Left lung (tissue), 10 donors: Measurements from ENCODE around the gene CCDC51. TPM values are rescaled to one million over a fixed set of nuclear protein-coding genes. Genes with fewer than 3 reads are reported as not detected.
A peak's percentile ranks its signal among the peaks of the same experiment; 100 is the strongest.

ENCODE experiments used
- ATAC-seq: fragments of 200-7000 bp; cut with Tn5 transposase; one replicate; pipeline ENCODE4 v1.9.1; 2020; ENCODE audit warnings: moderate library complexity
- DNase-seq, 4 donors: peaks; one replicate each; pipeline ENCODE4 v3.0.0-alpha.2; 2013 to 2020
- H3K27ac ChIP-seq, 2 donors: fragments of 200-600 bp; sonication (generic) in 1 of 2; one replicate each; pipeline versions ENCODE4 v1.5.0 to v1.8.0; 2020 to 2021
- H3K27me3 ChIP-seq, 2 donors: fragments of 200-600 bp; sonication (generic) in 1 of 2; one replicate each; pipeline versions ENCODE4 v1.5.0 to v1.8.0; 2020 to 2021
- H3K36me3 ChIP-seq, 2 donors: fragments of 200-600 bp; sonication (generic) in 1 of 2; one replicate each; pipeline versions ENCODE4 v1.5.0 to v1.8.0; 2020 to 2021
- H3K4me1 ChIP-seq, 2 donors: fragments of 200-600 bp; one replicate each; pipeline ENCODE4 v1.8.0; 2021
- H3K4me3 ChIP-seq, 2 donors: fragments of 200-600 bp; sonication (generic) in 1 of 2; one replicate each; pipeline versions ENCODE4 v1.5.0 to v1.8.0; 2020 to 2021; ENCODE audit warnings: mild to moderate bottlenecking in 1 of 2
- H3K9me3 ChIP-seq, 2 donors: fragments of 200-600 bp; sonication (generic) in 1 of 2; one replicate each; pipeline versions ENCODE4 v1.5.0 to v1.8.0; 2020 to 2021
- CTCF ChIP-seq, 2 donors: fragments of 200-600 bp; sonication (generic) in 1 of 2; IDR thresholded peaks; one replicate each; pipeline versions ENCODE4 v1.5.0 to v1.8.0; 2021; ENCODE audit warnings: antibody characterized with exemption in 2 of 2
- intact Hi-C, 2 donors: fragments of 100-400 bp; cut with DNase I; formaldehyde crosslinking; loops; one replicate each; pipeline versions ENCODE4 v1.11.2 to v1.14.2; 2022
- polyA plus RNA-seq, 6 donors: library from polyadenylated mRNA; unstranded; fragments of 120-200 nt; gene quantifications; one replicate each; pipeline ENCODE4 v1.2.1, GENCODE V29; 2013; ENCODE audit not compliant: insufficient read length in 6 of 6
- total RNA-seq, 2 donors: library from RNA; stranded (reverse); fragmentation: NEBNext Ultra II Directional; extraction: Animal tissue kit (Norgen Biotek cat#: 25700); gene quantifications; one replicate each; pipeline ENCODE4 v1.2.1, GENCODE V29; 2021
- donor health status: DM: no; HTN: yes; CAD: no.
- donor health status: DM: no; HTN: no; CAD: no.

CCDC51 gene
- total and polyA plus RNA-seq, 8 donors: 13.4 to 16.2 (median 14.8) TPM

GRCh38 chr3:48416091-48416505, 23.8 kb downstream of the CCDC51 start:
- H3K9me3 ChIP-seq: no peaks in the 10 kb centered on the region
- H3K27ac ChIP-seq: no peak overlapping the region
- ATAC-seq (no peak), DNase-seq (peak in 1 of 4 donors; percentile 74)
- intact Hi-C loops: no loop called here
- no peak for TF ChIP-seq CTCF (IDR thresholded peaks at IDR 0.05)
- H3K4me3 ChIP-seq: no peak overlapping the region
- peaks cover 0 to 81% of the 10 kb centered on the region in 2 donors for H3K36me3 ChIP-seq
- no peaks in the 10 kb centered on the region for H3K27me3 ChIP-seq
- no peaks in the 10 kb centered on the region for H3K4me1 ChIP-seq

GRCh38 chr3:48415251-48415953, 24.5 kb downstream of the CCDC51 start:
- no peak for TF ChIP-seq CTCF (IDR thresholded peaks at IDR 0.05)
- H3K4me3 ChIP-seq: no peak overlapping the region
- H3K27ac ChIP-seq: no peak overlapping the region
- intact Hi-C loops: no loop called here
- no peak for ATAC-seq
- H3K4me1 ChIP-seq: no peaks in the 10 kb centered on the region
- H3K36me3 ChIP-seq: peaks cover 0 to 86% of the 10 kb centered on the region in 2 donors
- no peaks in the 10 kb centered on the region for H3K9me3 ChIP-seq
- H3K27me3 ChIP-seq: no peaks in the 10 kb centered on the region
- DNase-seq: peak in 1 of 4 donors; percentile 71

GRCh38 chr3:48414376-48415250, 25.3 kb downstream of the CCDC51 start:
- no peak for TF ChIP-seq CTCF (IDR thresholded peaks at IDR 0.05)
- no peaks in the 10 kb centered on the region for H3K27me3 ChIP-seq
- no peak overlapping the region for H3K27ac ChIP-seq
- no peaks in the 10 kb centered on the region for H3K4me1 ChIP-seq
- intact Hi-C loops: no loop called here
- peaks cover 0 to 90% of the 10 kb centered on the region in 2 donors for H3K36me3 ChIP-seq
- H3K9me3 ChIP-seq: no peaks in the 10 kb centered on the region
- H3K4me3 ChIP-seq: no peak overlapping the region
- DNase-seq (peak in 1 of 4 donors; percentile 58), ATAC-seq (no peak)

- ATAC-seq (no peak), DNase-seq (peak in 1 of 4 donors; percentile 66)
- Histone ChIP-seq H3K27me3 (no peaks in the 10 kb centered on the region), H3K4me3 (no peak overlapping the region), H3K4me1 (no peaks in the 10 kb centered on the region), H3K27ac (no peak overlapping the region), H3K36me3 (peaks cover 0 to 90% of the 10 kb centered on the region in 2 donors), H3K9me3 (no peaks in the 10 kb centered on the region)
- intact Hi-C loops: no loop called here
- no peak for TF ChIP-seq CTCF (IDR thresholded peaks at IDR 0.05)
Measured at GRCh38 chr3:48413611-48414010, 26.3 kb downstream of the CCDC51 start.

GRCh38 chr3:48413086-48413485, 26.8 kb downstream of the CCDC51 start:
- H3K27ac ChIP-seq: no peak overlapping the region
- H3K9me3 ChIP-seq: no peaks in the 10 kb centered on the region
- H3K36me3 ChIP-seq: peaks cover 0 to 88% of the 10 kb centered on the region in 2 donors
- no peak for TF ChIP-seq CTCF (IDR thresholded peaks at IDR 0.05)
- intact Hi-C loops: no loop called here
- DNase-seq (peak in 2 of 4 donors; percentile 30 to 67), ATAC-seq (no peak)
- no peaks in the 10 kb centered on the region for H3K27me3 ChIP-seq
- H3K4me3 ChIP-seq: no peak overlapping the region
- no peaks in the 10 kb centered on the region for H3K4me1 ChIP-seq
